HCT116 (cell line): ENCODE measurements around the gene GPAT2. TPM values are rescaled to one million over a fixed set of nuclear protein-coding genes. Genes with fewer than 3 reads are reported as not detected.

Source experiments
- ATAC-seq: fragments of 200-7000 bp; cut with Tn5 transposase; 2 replicates; pipeline ENCODE4 v1.9.1; 2020; ENCODE audit warnings: mild to moderate bottlenecking, moderate library complexity
- BruUV-seq: library from RNA; stranded (reverse); fragments of 400-500 nt; replicated peaks from 2 replicates; lab custom pipeline; 2021; lab: Mats Ljungman, UMichigan
- CTCF ChIA-PET: fragments of 300-600 bp; sonication (Branson Sonifier 250); formaldehyde crosslinking; loops from one replicate; lab custom pipeline; 2021; ENCODE audit warnings: antibody characterized with exemption; lab: Charles Lee
- POLR2A ChIA-PET: fragments of 300-600, 350-600 bp; sonication (Branson Sonifier 250); formaldehyde crosslinking; loops from one replicate; lab custom pipeline; 2021; ENCODE audit warnings: antibody characterized with exemption; lab: Charles Lee
- RAD21 ChIA-PET, 2 experiments: fragments of 300-600 bp; sonication (Branson Sonifier 250); formaldehyde crosslinking; loops; one replicate each; lab custom pipeline; 2023; ENCODE audit warnings: low total read pairs in 2 of 2; ENCODE audit not compliant: uncharacterized antibody in 2 of 2, unreplicated experiment in 2 of 2, low non-redundant PET in 1 of 2; lab: Charles Lee
- DNase-seq: peaks from one replicate; pipeline ENCODE4 v3.0.0-alpha.2; 2010; ENCODE audit warnings: low read depth, low spot score
- H2AFZ ChIP-seq: fragments of 200-600 bp; shearing (Covaris generic), sonication (generic); 2 replicates; pipeline ENCODE4 v1.6.1; 2017; ENCODE audit warnings: low read depth, mixed run types, mixed read lengths, antibody characterized with exemption, low read length; ENCODE audit not compliant: poor library complexity, severe bottlenecking
- H3K27ac ChIP-seq: 2 replicates; pipeline ENCODE4 v1.5.1; 2012; ENCODE audit warnings: low read depth, low read length
- H3K27me3 ChIP-seq: fragments of 200-600 bp; sonication (generic); 2 replicates; pipeline ENCODE4 v1.6.1; 2016; ENCODE audit warnings: mixed run types, low read length, mixed read lengths; ENCODE audit not compliant: insufficient read depth
- H3K36me3 ChIP-seq, 2 experiments: fragments of 200-500 bp in 1 of 2; fragments of 200-600 bp in 1 of 2; sonication (Bioruptor generic) in 1 of 2; sonication (generic) in 1 of 2; 2 replicates each; pipeline versions ENCODE4 v1.5.1 to v1.6.1; 2014 to 2016; ENCODE audit warnings: low read length in 2 of 2, inconsistent platforms in 1 of 2, mixed read lengths in 1 of 2, mixed run types in 1 of 2; ENCODE audit not compliant: insufficient read depth in 2 of 2, control insufficient read depth in 1 of 2
- H3K4me1 ChIP-seq, 2 experiments: fragments of 200-600 bp in 1 of 2; sonication (generic) in 1 of 2; 2 replicates each; pipeline versions ENCODE4 v1.5.1 to v1.6.1; 2012 to 2017; ENCODE audit warnings: low read length in 2 of 2, inconsistent platforms in 1 of 2, mild to moderate bottlenecking in 1 of 2, mixed read lengths in 1 of 2, mixed run types in 1 of 2, moderate library complexity in 1 of 2; ENCODE audit not compliant: insufficient read depth in 2 of 2, control insufficient read depth in 1 of 2
- H3K4me2 ChIP-seq: fragments of 200-600 bp; sonication (generic); 2 replicates; pipeline ENCODE4 v1.6.1; 2017; ENCODE audit warnings: mixed run types, low read length, mixed read lengths
- H3K4me3 ChIP-seq, 2 experiments: fragments of 200-600 bp in 1 of 2; sonication (generic) in 1 of 2; replicated peaks in 1 of 2; 2 replicates each; pipeline ENCODE4 v1.5.1; 2011 to 2016; ENCODE audit warnings: low read length in 2 of 2, control low read depth in 1 of 2, low read depth in 1 of 2, mild to moderate bottlenecking in 1 of 2, mixed read lengths in 1 of 2, mixed run types in 1 of 2
- H3K79me2 ChIP-seq: fragments of 200-600 bp; sonication (generic); 2 replicates; pipeline ENCODE4 v1.6.1; 2017; ENCODE audit warnings: mild to moderate bottlenecking, mixed run types, low read length, moderate library complexity, mixed read lengths; ENCODE audit not compliant: insufficient read depth
- H3K9ac ChIP-seq: fragments of 200-600 bp; sonication (generic); 2 replicates; pipeline ENCODE4 v1.6.1; 2016; ENCODE audit warnings: low read length, mixed read lengths
- H3K9me2 ChIP-seq: fragments of 200-600 bp; sonication (generic), shearing (Covaris generic); 2 replicates; pipeline ENCODE4 v1.6.1; 2017; ENCODE audit warnings: mixed run types, mild to moderate bottlenecking, moderate library complexity; ENCODE audit not compliant: insufficient read depth
- H3K9me3 ChIP-seq, 2 experiments: fragments of 200-500 bp in 1 of 2; fragments of 200-600 bp in 1 of 2; sonication (Bioruptor generic) in 1 of 2; sonication (generic) in 1 of 2; 2 replicates each; pipeline ENCODE4 v1.6.1; 2014 to 2017; ENCODE audit warnings: low read length in 2 of 2, mixed read lengths in 2 of 2, inconsistent platforms in 1 of 2, low read depth in 1 of 2, mild to moderate bottlenecking in 1 of 2, mixed run types in 1 of 2, moderate library complexity in 1 of 2; ENCODE audit not compliant: control insufficient read depth in 1 of 2, insufficient read depth in 1 of 2
- H4K20me1 ChIP-seq: fragments of 200-600 bp; sonication (generic), shearing (Covaris generic); 2 replicates; pipeline ENCODE4 v1.6.1; 2017; ENCODE audit warnings: mixed run types, mild to moderate bottlenecking, moderate library complexity; ENCODE audit not compliant: insufficient read depth
- CTCF ChIP-seq, 3 experiments: fragments of 200-600 bp in 1 of 3; sonication (generic) in 1 of 3; IDR thresholded peaks in 2 of 3; conservative IDR thresholded peaks in 1 of 3; 2 replicates each; pipeline ENCODE4 v1.5.1; 2012 to 2017; ENCODE audit warnings: low read depth in 2 of 3, low read length in 2 of 3, antibody characterized with exemption in 1 of 3, borderline replicate concordance in 1 of 3, control low read depth in 1 of 3, mild to moderate bottlenecking in 1 of 3, mixed read lengths in 1 of 3, mixed run types in 1 of 3, moderate library complexity in 1 of 3; ENCODE audit not compliant: insufficient read depth in 1 of 3
- EZH2 ChIP-seq: fragments of 200-600 bp; sonication (generic); IDR thresholded peaks from 2 replicates; pipeline ENCODE4 v1.6.1; 2017; ENCODE audit warnings: antibody characterized with exemption, mixed run types
- JUND ChIP-seq: IDR thresholded peaks from 2 replicates; pipeline ENCODE4 v1.6.1; 2012
- POLR2A ChIP-seq: IDR thresholded peaks from 2 replicates; pipeline ENCODE4 v1.7.0; 2011; ENCODE audit warnings: borderline replicate concordance; ENCODE audit not compliant: insufficient read depth, insufficient read length; ENCODE audit errors: extremely low read depth
- REST ChIP-seq: IDR thresholded peaks from 2 replicates; pipeline ENCODE4 v1.6.1; 2012; ENCODE audit warnings: low read depth
- SIN3A ChIP-seq: IDR thresholded peaks from 2 replicates; pipeline ENCODE4 v1.6.1; 2012; ENCODE audit warnings: low read depth
- SRF ChIP-seq: IDR thresholded peaks from 2 replicates; pipeline ENCODE4 v1.6.1; 2012; ENCODE audit warnings: low read depth
- ZFX ChIP-seq: fragments of 450-650 bp; IDR thresholded peaks from 2 replicates; pipeline ENCODE4 v1.6.1; 2017
- ZNF274 ChIP-seq: fragments of 200-500 bp; sonication (Bioruptor generic); IDR thresholded peaks from 2 replicates; pipeline ENCODE4 v1.6.1; 2014; ENCODE audit warnings: mild to moderate bottlenecking, low read depth, low read length, inconsistent platforms
- intact Hi-C: fragments of 100-400 bp; cut with micrococcal nuclease; formaldehyde crosslinking; loops from 2 replicates; pipeline ENCODE4 v1.10.0; 2022
- total RNA-seq: library from RNA; stranded (reverse); gene quantifications from one replicate; pipeline ENCODE4 v1.2.1, GENCODE V29; 2021; ENCODE audit not compliant: unreplicated experiment
- TF ChIP-seq, protein P1 (sequence below): IDR thresholded peaks from 2 replicates; pipeline ENCODE4 v1.6.1; 2012
- TF ChIP-seq, protein P2 (sequence below): IDR thresholded peaks from 2 replicates; pipeline ENCODE4 v1.6.1; 2011; ENCODE audit warnings: mild to moderate bottlenecking, low read length, moderate library complexity; ENCODE audit not compliant: insufficient replicate concordance; ENCODE audit errors: extremely low read depth

GPAT2 gene
- total RNA-seq, 1 experiment from 2014 or later = 54.2 TPM

DNA sequence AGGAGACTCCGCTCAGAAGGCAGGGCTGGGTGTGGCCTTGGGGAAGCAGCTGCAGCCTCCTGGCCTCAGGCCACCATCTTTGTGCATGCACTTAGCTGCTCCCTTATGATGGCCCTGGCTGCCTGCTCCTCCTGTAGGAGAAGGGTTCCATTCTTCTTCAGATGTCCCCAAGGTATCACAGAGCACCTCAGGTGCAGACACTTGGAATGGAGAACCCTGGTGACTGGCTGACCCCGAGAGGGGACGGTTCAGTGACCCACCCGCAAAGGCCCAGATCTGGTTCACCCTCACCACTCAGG lies 9.6 kb downstream of the GPAT2 start (continued):
- TF ChIP-seq REST (no peak), EZH2 (no peak), POLR2A (no peak), SIN3A (no peak), SRF (no peak)
- TF ChIP-seq, protein P1, sequence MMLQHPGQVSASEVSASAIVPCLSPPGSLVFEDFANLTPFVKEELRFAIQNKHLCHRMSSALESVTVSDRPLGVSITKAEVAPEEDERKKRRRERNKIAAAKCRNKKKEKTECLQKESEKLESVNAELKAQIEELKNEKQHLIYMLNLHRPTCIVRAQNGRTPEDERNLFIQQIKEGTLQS = no peak
- TF ChIP-seq, all 23 proteins: peak for 0

DNA sequence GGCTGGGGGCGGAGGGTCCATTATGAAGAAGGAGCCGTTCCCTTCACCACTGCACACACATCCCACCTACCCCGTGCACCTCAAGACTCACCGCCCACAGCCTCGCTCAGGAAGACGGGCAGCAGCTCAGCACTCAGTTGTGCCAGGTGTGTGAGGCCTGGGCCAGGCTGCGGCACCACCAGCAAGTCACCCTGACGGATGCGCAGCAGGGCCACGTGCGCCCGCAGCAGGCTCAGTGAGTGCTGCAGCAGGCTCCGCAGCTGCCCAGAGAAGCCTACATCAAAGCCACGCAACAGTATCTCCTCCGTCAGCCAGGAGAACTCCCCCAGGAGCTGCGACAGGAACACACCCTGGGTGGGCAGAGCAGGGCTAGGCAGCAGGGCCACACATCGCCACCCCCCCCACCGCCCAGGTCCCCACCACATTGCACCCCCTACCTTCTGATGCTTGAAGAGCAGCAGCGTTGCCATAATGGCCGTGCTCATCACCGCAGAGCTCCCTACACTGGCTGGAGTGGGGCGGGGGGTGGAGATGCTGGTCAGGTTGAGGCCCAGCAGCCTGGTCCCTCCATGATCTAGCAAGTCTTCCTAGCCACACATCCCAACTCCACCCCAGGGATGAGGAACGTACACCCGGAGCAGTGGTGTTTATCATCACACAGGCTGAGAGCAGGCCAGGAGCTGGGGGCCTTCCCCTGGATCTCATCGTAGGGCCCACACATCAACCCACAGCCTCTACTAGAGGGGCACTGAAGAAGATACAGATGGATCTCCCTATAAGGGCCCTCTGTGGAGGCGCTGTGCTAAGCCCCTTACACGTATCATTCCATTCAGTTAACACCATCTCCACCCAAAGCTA lies 10.2 kb downstream of the GPAT2 start:
- DNase-seq = no peak
- no peaks in the 10 kb centered on the region for H3K36me3 ChIP-seq
- H3K4me2 ChIP-seq = no peak overlapping the region
- H3K27me3 ChIP-seq = no peaks in the 10 kb centered on the region
- no TSS peak for BruUV-seq
- POLR2A ChIA-PET = no interaction called here
- RAD21 ChIA-PET = no interaction called here
- no peaks in the 10 kb centered on the region for H4K20me1 ChIP-seq
- no peaks in the 10 kb centered on the region for H3K4me1 ChIP-seq
- no peak overlapping the region for H3K9ac ChIP-seq
- intact Hi-C loops = no loop called here
- no peaks in the 10 kb centered on the region for H3K9me3 ChIP-seq
- H3K4me3 ChIP-seq = no peak overlapping the region
- H2AFZ ChIP-seq = no peak overlapping the region
- no peaks in the 10 kb centered on the region for H3K79me2 ChIP-seq
- ATAC-seq = no peak
- no peak overlapping the region for H3K27ac ChIP-seq
- no peaks in the 10 kb centered on the region for H3K9me2 ChIP-seq
- CTCF ChIA-PET = interaction anchor here (1.0 kb wide), 1 partner anchor 92 kb away, joined by 4 read pairs; no protein-coding TSS in a partner anchor
- TF ChIP-seq JUND = no peak
- no peak for TF ChIP-seq REST
- no peak for TF ChIP-seq CTCF (IDR thresholded peaks at IDR 0.05 in 2 of 3, conservative IDR thresholded peaks at IDR 0.05 in 1 of 3; ENCODE audit: borderline replicate concordance in 1 of 3, insufficient read depth in 1 of 3, low read depth in 2 of 3, low read length in 2 of 3)
- TF ChIP-seq ZNF274 = no peak
- TF ChIP-seq SRF = no peak
- no peak for TF ChIP-seq ZFX
- no peak for TF ChIP-seq POLR2A
- TF ChIP-seq, protein P2, sequence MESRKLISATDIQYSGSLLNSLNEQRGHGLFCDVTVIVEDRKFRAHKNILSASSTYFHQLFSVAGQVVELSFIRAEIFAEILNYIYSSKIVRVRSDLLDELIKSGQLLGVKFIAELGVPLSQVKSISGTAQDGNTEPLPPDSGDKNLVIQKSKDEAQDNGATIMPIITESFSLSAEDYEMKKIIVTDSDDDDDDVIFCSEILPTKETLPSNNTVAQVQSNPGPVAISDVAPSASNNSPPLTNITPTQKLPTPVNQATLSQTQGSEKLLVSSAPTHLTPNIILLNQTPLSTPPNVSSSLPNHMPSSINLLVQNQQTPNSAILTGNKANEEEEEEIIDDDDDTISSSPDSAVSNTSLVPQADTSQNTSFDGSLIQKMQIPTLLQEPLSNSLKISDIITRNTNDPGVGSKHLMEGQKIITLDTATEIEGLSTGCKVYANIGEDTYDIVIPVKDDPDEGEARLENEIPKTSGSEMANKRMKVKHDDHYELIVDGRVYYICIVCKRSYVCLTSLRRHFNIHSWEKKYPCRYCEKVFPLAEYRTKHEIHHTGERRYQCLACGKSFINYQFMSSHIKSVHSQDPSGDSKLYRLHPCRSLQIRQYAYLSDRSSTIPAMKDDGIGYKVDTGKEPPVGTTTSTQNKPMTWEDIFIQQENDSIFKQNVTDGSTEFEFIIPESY = no peak
